ENCODE measurements around the gene C2CD4B.

The C2CD4B gene

GRCh38 chr15:62119874-62120273 lies 45.2 kb downstream of the C2CD4B start:
- no peak for DNase-seq (ENCODE audit: low read depth in 2 of 2, low spot score in 1 of 2)

- DNase-seq (ENCODE audit: low read depth in 2 of 2, low spot score in 1 of 2) = no peak
Measured at GRCh38 chr15:62119227-62119864, 45.7 kb downstream of the C2CD4B start.

GRCh38 chr15:62118520-62119226 lies 46.4 kb downstream of the C2CD4B start:
- DNase-seq (ENCODE audit: low read depth in 2 of 2, low spot score in 1 of 2) = no peak

GRCh38 chr15:62115847-62116246 lies 49.2 kb downstream of the C2CD4B start:
- no peak for DNase-seq (ENCODE audit: low read depth in 2 of 2, low spot score in 1 of 2)
